A549 (cell line): ENCODE data around the gene BTG3.

Experiments
- BHLHE40 ChIP-seq: IDR thresholded peaks from 2 replicates; pipeline ENCODE4 v1.6.1; 2012; ENCODE audit warnings: low read depth, low read length, inconsistent platforms
- CTCF ChIP-seq: fragments of >200 bp; sonication (Bioruptor Twin); formaldehyde crosslinking; IDR thresholded peaks from 3 replicates; pipeline ENCODE4 v1.5.1; 2016
- GATA3 ChIP-seq: IDR thresholded peaks from 2 replicates; pipeline ENCODE4 v1.6.1; 2012; ENCODE audit warnings: borderline replicate concordance
- KDM5A ChIP-seq: fragments of 200-600 bp; sonication (generic); IDR thresholded peaks from 2 replicates; pipeline ENCODE4 v1.6.1; 2016; ENCODE audit warnings: antibody characterized with exemption, mild to moderate bottlenecking
- RCOR1 ChIP-seq: fragments of 150-350 bp; IDR thresholded peaks from 2 replicates; pipeline ENCODE4 v1.6.1; 2014; ENCODE audit warnings: antibody characterized with exemption, low read length, low read depth
- SMC3 ChIP-seq: fragments of >200 bp; sonication (Bioruptor Twin); formaldehyde crosslinking; IDR thresholded peaks from 3 replicates; pipeline ENCODE4 v1.6.1; 2018; ENCODE audit warnings: inconsistent platforms
- TP53 ChIP-seq: fragments of 250-450 bp; sonication (Bioruptor Pico); IDR thresholded peaks from 2 replicates; pipeline ENCODE4 v1.5.0; 2021; ENCODE audit warnings: mild to moderate bottlenecking, moderate library complexity
- ZNF302 ChIP-seq: fragments of 250-450 bp; sonication (Bioruptor Pico); IDR thresholded peaks from 2 replicates; pipeline ENCODE4 v1.9.0; 2021; ENCODE audit warnings: inconsistent platforms, mild to moderate bottlenecking, moderate library complexity

GRCh38 chr21:17636711-17637110, 24.0 kb upstream of the BTG3 start:
- no peak for TF ChIP-seq GATA3
- TF ChIP-seq KDM5A: no peak
- TF ChIP-seq ZNF302 (CRISPR knock-in tag): no peak
- TF ChIP-seq SMC3: no peak
- no peak for TF ChIP-seq RCOR1
- no peak for TF ChIP-seq BHLHE40
- no peak for TF ChIP-seq TP53 (CRISPR knock-in tag)
- no peak for TF ChIP-seq CTCF
